Peyer's patch (tissue), 4 donors: Measurements from ENCODE around the gene RHBDL1.

ENCODE experiments used
- POLR2A ChIP-seq, 2 donors: fragments of 450-650 bp; IDR thresholded peaks; one replicate each; pipeline ENCODE4 v1.5.1; 2017; ENCODE audit warnings: antibody characterized with exemption in 2 of 2, mild to moderate bottlenecking in 2 of 2, moderate library complexity in 2 of 2
- TF ChIP-seq, protein P1 (sequence below), 6 experiments: fragments of 450-650 bp in 4 of 6; fragments of 200-600 bp in 2 of 6; sonication (generic) in 1 of 6; IDR thresholded peaks; one replicate each; pipeline ENCODE4 v1.5.1; 2017 to 2019; ENCODE audit warnings: antibody characterized with exemption in 6 of 6, mild to moderate bottlenecking in 3 of 6, moderate library complexity in 1 of 6

DNA sequence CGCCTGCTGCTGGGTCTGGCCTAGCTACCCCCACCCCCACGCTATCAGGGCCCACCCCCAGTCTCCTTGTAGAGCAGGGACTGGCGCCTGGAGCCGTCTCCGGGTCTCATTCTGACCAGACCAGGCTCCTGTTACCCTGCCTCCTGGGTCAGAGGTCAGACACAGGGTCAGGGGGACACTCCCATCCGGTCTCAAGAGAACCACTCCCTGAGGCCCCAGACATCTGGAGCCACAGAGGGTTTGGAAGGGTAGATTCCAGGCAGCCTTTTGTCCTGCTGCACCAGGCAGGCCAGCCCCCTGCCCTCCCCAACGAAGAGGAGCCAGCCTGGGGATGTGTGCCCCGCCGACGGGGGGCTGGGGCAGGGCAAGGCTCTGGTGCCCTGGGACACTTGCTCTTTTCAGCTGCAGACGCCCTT, 45.6 kb upstream of the RHBDL1 start:
- TF ChIP-seq, protein P1, sequence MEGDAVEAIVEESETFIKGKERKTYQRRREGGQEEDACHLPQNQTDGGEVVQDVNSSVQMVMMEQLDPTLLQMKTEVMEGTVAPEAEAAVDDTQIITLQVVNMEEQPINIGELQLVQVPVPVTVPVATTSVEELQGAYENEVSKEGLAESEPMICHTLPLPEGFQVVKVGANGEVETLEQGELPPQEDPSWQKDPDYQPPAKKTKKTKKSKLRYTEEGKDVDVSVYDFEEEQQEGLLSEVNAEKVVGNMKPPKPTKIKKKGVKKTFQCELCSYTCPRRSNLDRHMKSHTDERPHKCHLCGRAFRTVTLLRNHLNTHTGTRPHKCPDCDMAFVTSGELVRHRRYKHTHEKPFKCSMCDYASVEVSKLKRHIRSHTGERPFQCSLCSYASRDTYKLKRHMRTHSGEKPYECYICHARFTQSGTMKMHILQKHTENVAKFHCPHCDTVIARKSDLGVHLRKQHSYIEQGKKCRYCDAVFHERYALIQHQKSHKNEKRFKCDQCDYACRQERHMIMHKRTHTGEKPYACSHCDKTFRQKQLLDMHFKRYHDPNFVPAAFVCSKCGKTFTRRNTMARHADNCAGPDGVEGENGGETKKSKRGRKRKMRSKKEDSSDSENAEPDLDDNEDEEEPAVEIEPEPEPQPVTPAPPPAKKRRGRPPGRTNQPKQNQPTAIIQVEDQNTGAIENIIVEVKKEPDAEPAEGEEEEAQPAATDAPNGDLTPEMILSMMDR (IDR thresholded peaks at IDR 0.05), result no peak
- TF ChIP-seq POLR2A (IDR thresholded peaks at IDR 0.05), result no peak
